Measurements from ENCODE around the gene ADIG.

- TF ChIP-seq POLR2A (IDR thresholded peaks at IDR 0.05) (no peak), CTCF (IDR thresholded peaks at IDR 0.05) (no peak)
Observed at GRCh38 chr20:38601216-38602184, 20.5 kb downstream of the ADIG start, which contains the start of gene ARHGAP40.

Data from lower leg skin (tissue), 3 donors.